Psoas muscle (tissue), 8 donors: ENCODE data around the gene GALNT15. TPM values are rescaled to one million over a fixed set of nuclear protein-coding genes. Genes with fewer than 3 reads are reported as not detected.

ENCODE experiments used
- ATAC-seq, 4 donors: fragments of 200-7000 bp; cut with Tn5 transposase; one replicate each; pipeline ENCODE4 v1.9.1; 2020; ENCODE audit warnings: moderate library complexity in 3 of 4, mild to moderate bottlenecking in 2 of 4
- DNase-seq, 2 donors: peaks; one replicate each; pipeline ENCODE4 v3.0.0-alpha.2; 2020
- H3K27ac ChIP-seq: fragments of 200-600 bp; one replicate; pipeline ENCODE4 v1.8.0; 2022
- H3K27me3 ChIP-seq, 3 donors: fragments of 200-600 bp in 1 of 3; one replicate each; pipeline versions ENCODE4 v1.6.1 to v1.8.0; 2013 to 2022; ENCODE audit warnings: low read length in 2 of 3, mild to moderate bottlenecking in 2 of 3, moderate library complexity in 1 of 3; ENCODE audit not compliant: insufficient read depth in 3 of 3
- H3K36me3 ChIP-seq, 2 donors: fragments of 200-600 bp in 1 of 2; one replicate each; pipeline versions ENCODE4 v1.6.1 to v1.8.0; 2013 to 2022; ENCODE audit warnings: low read depth in 1 of 2, mild to moderate bottlenecking in 1 of 2, moderate library complexity in 1 of 2; ENCODE audit not compliant: insufficient read depth in 1 of 2
- H3K4me1 ChIP-seq: fragments of 200-600 bp; one replicate; pipeline ENCODE4 v1.8.0; 2022
- H3K4me3 ChIP-seq: fragments of 200-600 bp; one replicate; pipeline ENCODE4 v1.8.0; 2022; ENCODE audit warnings: mild to moderate bottlenecking
- H3K9me3 ChIP-seq: fragments of 200-600 bp; one replicate; pipeline ENCODE4 v1.8.0; 2022
- CTCF ChIP-seq: fragments of 200-600 bp; IDR thresholded peaks from one replicate; pipeline ENCODE4 v1.8.0; 2022; ENCODE audit warnings: antibody characterized with exemption
- WGBS, 3 donors: extraction: QIAGEN DNeasy Blood & Tissue Kit; methylation state at CpG; one replicate each; pipeline versions ENCODE4 v1.1.6 to v1.1.7; 2013; 5-methylcytosine and 5-hydroxymethylcytosine counted together
- intact Hi-C, 2 donors: fragments of 100-400 bp; cut with DNase I; formaldehyde crosslinking; loops; one replicate each; pipeline versions ENCODE4 v1.11.0 to v1.14.2; 2022
- polyA plus RNA-seq, 3 donors: library from polyadenylated mRNA; stranded (reverse); fragments of 200-250 nt; gene quantifications; one replicate each; pipeline ENCODE4 v1.2.3, GENCODE V29; 2013
- total RNA-seq, 4 donors: library from RNA; stranded (reverse); fragmentation: NEBNext Ultra II Directional in 2 of 4; extraction: Animal tissue kit (Norgen Biotek cat#: 25700) in 2 of 4; gene quantifications; one replicate each; pipeline versions ENCODE4 v1.2.1 to v1.2.4, GENCODE V29; 2021 to 2023
- donor health status: healthy with polysubstance abuse.
- donor health status: DM: no; HTN: no; CAD: no; lungs with moderate emphysema.
- donor health status: Bipolar disorder and iron deficiency.
- donor health status: healthy.
- donor health status: DM: yes; HTN: yes; CAD: no.
- donor health status: DM: no; HTN: no; CAD: no.
- donor health status: DM: no; HTN: no; CAD: no.
- donor health status: DM: yes; HTN: yes; CAD: no.

Gene GALNT15
- total and polyA plus RNA-seq, 7 donors: 5.5 to 50.6 (median 25.8) TPM

DNA sequence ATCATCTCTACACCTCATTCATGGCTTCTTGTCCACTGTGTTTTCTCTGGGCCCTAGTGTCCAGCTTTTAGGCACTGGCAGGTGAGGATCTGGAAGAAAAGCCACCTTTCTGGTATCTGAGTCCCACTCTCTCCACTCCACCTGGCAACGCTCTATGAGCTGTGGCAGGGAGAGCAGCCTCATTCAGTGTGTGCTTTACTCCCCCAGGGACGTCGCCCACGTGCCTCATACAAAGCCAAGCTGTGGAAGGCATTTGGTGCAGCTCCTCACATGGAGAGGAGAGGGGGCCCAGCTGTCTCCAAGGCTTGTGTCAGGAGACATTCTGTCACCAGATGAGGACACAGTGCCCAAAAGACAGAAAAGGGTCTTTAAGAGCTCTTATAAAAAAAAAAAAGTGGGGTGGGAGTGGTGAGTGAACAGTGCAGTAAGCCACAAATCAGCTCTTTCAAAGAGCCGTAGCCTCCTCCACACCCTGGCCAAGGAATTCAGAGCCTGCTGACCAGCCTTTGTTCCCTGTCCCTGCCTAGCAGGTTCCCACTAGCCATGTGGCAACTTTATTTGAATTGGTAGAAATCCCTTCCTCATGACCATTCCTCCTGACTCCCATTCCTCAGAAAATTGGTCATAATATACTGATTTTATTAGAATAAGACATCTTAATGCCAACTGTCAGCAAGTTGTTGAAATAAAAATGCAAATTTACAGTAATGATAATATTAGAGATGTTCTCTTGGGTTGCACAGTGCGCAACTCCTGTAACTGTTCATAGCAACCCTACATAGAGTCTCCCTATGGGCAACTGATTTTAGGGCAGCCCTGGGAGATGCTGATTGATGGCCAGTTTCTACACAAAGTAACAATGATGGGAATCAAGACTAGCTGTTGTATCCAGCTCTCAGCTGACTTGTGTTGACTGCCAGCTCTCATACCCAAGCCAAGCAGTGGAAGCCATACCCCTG, 29.5 kb downstream of the GALNT15 start:
- WGBS, 3 donors: 73 to 78% (median 77%) methylated on average over 6 of the region's 6 CpGs
- no peak for TF ChIP-seq CTCF
- no peaks in the 10 kb centered on the region for H3K27me3 ChIP-seq
- DNase-seq (no peak), ATAC-seq (peak in 1 of 4 donors; percentile 9)
- H3K4me3 ChIP-seq: no peak overlapping the region
- intact Hi-C loops: no loop called here
- no peaks in the 10 kb centered on the region for H3K9me3 ChIP-seq
- no peak overlapping the region for H3K27ac ChIP-seq
- peaks cover 0 to 29% of the 10 kb centered on the region in 2 donors for H3K36me3 ChIP-seq
- no peaks in the 10 kb centered on the region for H3K4me1 ChIP-seq

- ATAC-seq: peak in 1 of 4 donors; percentile 12
- intact Hi-C loops: no loop called here
- 94 to 96% (median 95%) methylated on average over 14 of the region's 14 CpGs for WGBS, 3 donors
- Histone ChIP-seq H3K27ac (no peak overlapping the region), H3K4me3 (no peak overlapping the region), H3K4me1 (no peaks in the 10 kb centered on the region), H3K9me3 (no peaks in the 10 kb centered on the region), H3K27me3 (no peaks in the 10 kb centered on the region), H3K36me3 (peaks cover 0 to 23% of the 10 kb centered on the region in 2 donors)
- DNase-seq: no peak
- TF ChIP-seq CTCF: no peak
Observed at GRCh38 chr3:16204751-16205150, 30.3 kb downstream of the GALNT15 start.

- no peak for DNase-seq
- H3K27ac ChIP-seq: no peak overlapping the region
- H3K9me3 ChIP-seq: no peaks in the 10 kb centered on the region
- no peak for TF ChIP-seq CTCF
- H3K27me3 ChIP-seq: no peaks in the 10 kb centered on the region
- no peak overlapping the region for H3K4me3 ChIP-seq
- WGBS, 3 donors: 81 to 84% (median 82%) methylated on average over 11 of the region's 11 CpGs
- no peaks in the 10 kb centered on the region for H3K4me1 ChIP-seq
- intact Hi-C loops: no loop called here
- no peak for ATAC-seq
- peaks cover 0 to 25% of the 10 kb centered on the region in 2 donors for H3K36me3 ChIP-seq
Observed at GRCh38 chr3:16205156-16205870, 30.8 kb downstream of the GALNT15 start.

GRCh38 chr3:16207031-16207430, 32.6 kb downstream of the GALNT15 start:
- no peaks in the 10 kb centered on the region for H3K27me3 ChIP-seq
- DNase-seq (no peak), ATAC-seq (no peak)
- no peaks in the 10 kb centered on the region for H3K4me1 ChIP-seq
- no peaks in the 10 kb centered on the region for H3K9me3 ChIP-seq
- H3K27ac ChIP-seq: no peak overlapping the region
- H3K36me3 ChIP-seq: peaks cover 0 to 27% of the 10 kb centered on the region in 2 donors
- H3K4me3 ChIP-seq: no peak overlapping the region
- intact Hi-C loops: no loop called here
- TF ChIP-seq CTCF: no peak
